Stimulated activated CD8-positive, alpha-beta memory T cell treated with anti-CD3 and anti-CD28 coated beads, Interleukin-15, amount 100 ng/mL, for 4 hours (primary cell): ENCODE measurements around the gene NF1.
"Not testable (repeated sequence)": the region's sequence is repeated elsewhere in the genome, so short reads cannot be mapped to it uniquely, and the experiment has no call there.

ENCODE experiments used
- DNase-seq, 2 donors: peaks; one replicate each; pipeline ENCODE4 v3.0.0-alpha.2; 2020; ENCODE audit warnings: low read depth in 2 of 2

Gene NF1

DNA sequence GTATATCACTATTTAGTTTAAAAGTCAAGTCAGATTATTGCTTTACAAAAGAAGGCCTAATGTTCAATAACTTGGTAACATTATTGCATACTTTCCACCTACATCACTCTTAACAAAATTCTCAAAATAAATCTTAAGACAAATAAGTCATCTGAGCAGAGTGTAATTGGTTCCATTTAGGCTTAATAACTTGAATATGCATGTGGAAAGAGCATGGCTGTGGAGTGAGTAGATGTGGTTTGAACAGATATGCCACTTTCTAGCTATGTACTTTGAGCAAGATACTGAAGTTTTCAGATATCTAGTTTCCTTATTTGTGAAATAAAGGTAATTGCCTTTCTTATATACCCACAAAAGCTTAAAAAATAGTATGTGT is 233.4 kb downstream of the NF1 start:
- DNase-seq: no peak

- no peak for DNase-seq
Observed at GRCh38 chr17:31329221-31329620, 234.4 kb downstream of the NF1 start.

GRCh38 chr17:31339906-31340661 is 245.3 kb downstream of the NF1 start:
- DNase-seq: no peak

GRCh38 chr17:31345191-31345747 is 250.5 kb downstream of the NF1 start:
- DNase-seq: not testable (repeated sequence)

GRCh38 chr17:31349454-31349853 is 254.7 kb downstream of the NF1 start:
- no peak for DNase-seq

DNA sequence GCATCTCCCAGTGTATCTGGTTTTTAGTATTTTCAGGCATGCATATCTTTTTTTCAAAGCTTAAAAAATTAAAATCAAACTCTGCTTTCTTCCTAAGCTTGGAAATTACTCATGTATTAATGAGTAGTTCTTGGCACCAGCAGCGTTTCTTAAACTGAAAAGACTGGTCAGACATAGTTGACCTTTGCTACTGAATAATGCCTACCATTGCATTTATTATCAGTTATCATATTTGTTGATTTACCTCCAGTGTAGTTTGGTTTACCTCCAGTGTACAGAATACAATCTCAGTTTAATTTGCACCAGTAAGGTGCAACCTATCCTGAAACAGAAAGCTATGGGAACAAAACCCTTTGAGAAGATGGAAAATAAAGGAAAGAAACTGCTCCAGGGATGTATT is 261.2 kb downstream of the NF1 start:
- no peak for DNase-seq

GRCh38 chr17:31357091-31357490 is 262.3 kb downstream of the NF1 start:
- no peak for DNase-seq

DNA sequence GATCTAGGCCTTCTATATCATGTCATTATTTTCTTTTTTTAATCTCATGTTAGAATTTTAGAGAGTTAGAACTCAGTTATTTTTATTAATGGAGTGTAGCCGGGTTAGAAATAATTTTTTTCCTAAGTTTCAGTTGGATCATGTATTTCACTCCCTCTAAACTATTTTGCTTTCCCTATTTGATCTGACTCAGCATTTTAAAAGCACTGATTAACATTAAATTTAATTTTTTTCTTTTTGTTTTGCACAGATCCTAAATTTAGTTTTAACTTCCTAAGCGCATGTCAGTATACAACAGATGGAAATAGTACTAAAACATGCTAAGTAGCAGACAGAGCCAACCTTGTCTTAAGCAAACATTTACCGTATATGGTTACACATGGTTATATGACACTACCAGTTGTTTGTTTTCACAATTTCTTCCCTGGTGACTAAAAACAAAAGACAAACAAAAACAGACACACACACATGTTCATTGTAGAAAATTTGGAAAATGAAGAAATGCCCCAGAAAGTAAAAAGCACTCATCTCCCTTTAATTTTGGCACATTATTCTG is 263.1 kb downstream of the NF1 start:
- no peak for DNase-seq

DNA sequence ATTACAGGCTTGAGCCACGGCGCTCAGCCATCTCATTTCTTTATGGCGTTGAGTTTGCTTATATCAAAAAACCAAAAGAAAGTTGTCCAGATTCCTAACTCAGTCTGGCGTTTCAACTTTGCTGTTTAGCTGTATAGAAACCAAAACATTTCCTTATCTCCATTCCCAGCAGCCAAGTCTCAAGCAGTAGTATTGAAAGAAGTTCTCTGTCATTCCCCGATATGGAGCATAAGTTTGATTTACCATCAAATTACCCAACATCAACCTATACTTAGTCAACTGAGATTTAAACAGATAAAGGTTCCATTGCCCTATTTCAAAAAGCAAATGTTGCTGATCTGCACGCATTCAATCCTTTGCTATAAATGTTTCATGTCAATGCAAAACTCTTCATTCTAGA is 269.2 kb downstream of the NF1 start:
- no peak for DNase-seq

- DNase-seq: no peak
Observed at GRCh38 chr17:31366088-31366487, 271.3 kb downstream of the NF1 start.

DNA sequence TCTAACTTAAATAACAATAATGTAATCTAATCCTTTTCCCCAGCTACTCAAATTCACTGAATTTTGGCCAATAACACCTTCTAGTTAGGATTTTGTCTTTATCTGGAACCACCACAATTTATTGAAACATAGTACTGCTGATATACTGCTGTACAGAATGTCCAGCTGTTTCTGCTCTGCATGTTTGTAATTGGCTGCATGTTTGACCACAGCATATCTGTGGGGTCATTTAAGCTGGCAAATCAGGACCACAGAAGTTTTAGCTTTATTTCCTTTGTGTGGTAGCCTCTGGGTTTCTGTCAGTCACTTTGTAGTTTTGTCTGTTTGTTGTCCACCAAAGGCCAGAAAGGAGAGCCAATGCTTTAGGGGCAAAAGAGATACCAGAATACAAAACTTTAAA is 274.5 kb downstream of the NF1 start:
- DNase-seq: no peak

DNA sequence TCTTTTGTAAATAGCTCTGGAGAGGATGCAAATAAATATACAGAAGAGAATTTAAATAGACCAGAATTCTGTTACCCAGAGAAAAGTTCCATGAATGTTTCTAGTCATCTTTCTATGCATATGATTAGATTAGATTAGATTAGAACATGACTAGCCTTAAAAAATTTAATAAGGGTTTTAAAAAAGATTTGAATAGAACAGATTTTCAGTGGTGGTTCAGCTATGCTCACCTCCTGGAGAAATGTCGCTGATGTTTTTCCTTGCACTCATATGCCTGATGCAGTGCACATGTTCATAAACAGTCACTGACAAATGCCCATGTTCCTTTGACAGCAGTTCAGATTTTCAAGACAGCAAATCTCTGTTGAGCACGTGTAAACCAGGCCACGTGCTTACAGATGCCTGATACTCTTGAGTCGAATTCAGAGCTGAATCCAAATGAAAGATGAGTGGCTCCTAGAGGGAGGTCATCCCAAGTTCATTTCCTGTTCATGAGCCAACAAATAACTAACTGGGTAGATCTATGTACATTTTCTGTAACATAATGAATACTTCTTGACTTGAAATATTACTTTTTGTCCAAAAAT is 276.8 kb downstream of the NF1 start:
- DNase-seq: no peak

DNA sequence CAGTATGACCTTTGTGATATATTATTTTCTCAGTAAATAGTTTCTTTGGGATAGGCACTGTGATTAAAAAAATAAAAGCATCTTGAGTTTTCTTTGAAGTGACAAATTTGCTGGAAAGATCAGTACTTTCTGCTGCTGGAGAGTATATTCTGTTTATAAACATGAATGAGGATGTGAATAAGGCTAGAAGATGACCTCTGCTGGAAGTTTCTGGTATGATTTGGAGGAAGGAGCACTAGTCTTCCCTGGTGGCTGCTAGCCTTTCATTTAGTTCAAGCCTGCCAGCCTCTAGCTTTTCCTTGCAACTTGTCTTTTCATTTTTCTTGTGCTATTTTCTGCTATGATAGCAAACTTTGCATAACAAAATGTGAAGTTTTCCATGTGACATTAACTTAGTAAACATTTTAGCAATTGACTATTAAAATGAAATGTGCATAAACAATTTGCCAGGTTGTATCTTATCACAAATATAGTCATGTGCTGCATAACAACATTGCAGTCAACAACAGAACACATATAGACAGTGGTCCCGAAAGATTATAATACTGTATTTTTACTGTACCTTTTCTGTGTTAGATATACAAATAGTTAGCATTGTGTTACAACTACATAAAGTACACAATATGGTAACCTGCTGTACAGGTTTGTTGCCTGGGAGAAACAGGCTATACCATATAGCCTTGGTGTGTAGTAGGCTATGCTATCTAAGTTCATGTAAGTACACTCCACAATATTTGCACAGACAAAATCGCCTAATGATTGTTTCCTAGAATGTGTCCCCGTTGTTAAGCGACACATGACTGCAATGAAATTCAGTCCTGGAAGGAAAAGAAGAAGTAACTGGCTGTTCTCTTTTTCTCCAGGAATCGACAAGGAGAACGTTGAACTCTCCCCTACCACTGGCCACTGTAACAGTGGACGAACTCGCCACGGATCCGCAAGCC is 278.6 kb downstream of the NF1 start:
- no peak for DNase-seq

DNA sequence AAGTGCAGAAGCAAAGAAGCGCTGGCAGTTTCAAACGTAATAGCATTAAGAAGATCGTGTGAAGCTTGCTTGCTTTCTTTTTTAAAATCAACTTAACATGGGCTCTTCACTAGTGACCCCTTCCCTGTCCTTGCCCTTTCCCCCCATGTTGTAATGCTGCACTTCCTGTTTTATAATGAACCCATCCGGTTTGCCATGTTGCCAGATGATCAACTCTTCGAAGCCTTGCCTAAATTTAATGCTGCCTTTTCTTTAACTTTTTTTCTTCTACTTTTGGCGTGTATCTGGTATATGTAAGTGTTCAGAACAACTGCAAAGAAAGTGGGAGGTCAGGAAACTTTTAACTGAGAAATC is 279.3 kb downstream of the NF1 start:
- DNase-seq: no peak

- DNase-seq: no peak
Observed at GRCh38 chr17:31374503-31374902, 279.7 kb downstream of the NF1 start.

- no peak for DNase-seq
Observed at GRCh38 chr17:31378638-31379037, 283.9 kb downstream of the NF1 start.

- no peak for DNase-seq
Observed at GRCh38 chr17:31379597-31380205, 284.9 kb downstream of the NF1 start.

- DNase-seq: no peak
Observed at GRCh38 chr17:31381165-31381668, 286.4 kb downstream of the NF1 start.

GRCh38 chr17:31382668-31383275 is 288.0 kb downstream of the NF1 start:
- not testable (repeated sequence) for DNase-seq

GRCh38 chr17:31383488-31383887 is 288.7 kb downstream of the NF1 start:
- DNase-seq: not testable (repeated sequence)
